GM19397 (cell line): ENCODE results near the gene FN3KRP.
A peak's percentile ranks its signal among the peaks of the same experiment; 100 is the strongest.

ENCODE experiments used
- ATAC-seq: cut with Tn5 transposase; IDR thresholded peaks from one replicate; pipeline ENCODE4 v1.9.1; 2021; ENCODE audit warnings: mild to moderate bottlenecking, moderate library complexity; ENCODE audit not compliant: unreplicated experiment

FN3KRP gene

GRCh38 chr17:82716203-82717010 is at the start of gene FN3KRP:
Gene FN3KRP (plus strand): TSS chr17:82716706. CDS start chr17:82716756, 50 bp downstream.
- peak; percentile 72 for ATAC-seq

GRCh38 chr17:82666931-82667667 is 49.4 kb upstream of the FN3KRP start:
- ATAC-seq: no peak

- no peak for ATAC-seq
These were observed 48.9 kb upstream of the FN3KRP start for GRCh38 chr17:82667668-82668000.

GRCh38 chr17:82668024-82668630 is 48.4 kb upstream of the FN3KRP start:
- no peak for ATAC-seq

GRCh38 chr17:82668631-82669099 is 47.8 kb upstream of the FN3KRP start:
- no peak for ATAC-seq

- ATAC-seq: no peak
These were observed 45.6 kb upstream of the FN3KRP start for GRCh38 chr17:82670661-82671450.

GRCh38 chr17:82674656-82675475 is 41.6 kb upstream of the FN3KRP start:
- no peak for ATAC-seq

GRCh38 chr17:82675476-82676245 is 40.8 kb upstream of the FN3KRP start:
- ATAC-seq: no peak

- no peak for ATAC-seq
These were observed 39.1 kb upstream of the FN3KRP start for GRCh38 chr17:82677353-82677925.

GRCh38 chr17:82678265-82678891 is 38.1 kb upstream of the FN3KRP start:
- no peak for ATAC-seq

- no peak for ATAC-seq
These were observed 36.7 kb upstream of the FN3KRP start for GRCh38 chr17:82679586-82680465.

- ATAC-seq: no peak
These were observed 35.0 kb upstream of the FN3KRP start for GRCh38 chr17:82681547-82681946.

- ATAC-seq: no peak
These were observed 33.0 kb upstream of the FN3KRP start for GRCh38 chr17:82683534-82683933.

- no peak for ATAC-seq
These were observed 32.2 kb upstream of the FN3KRP start for GRCh38 chr17:82684228-82684841.

- ATAC-seq: no peak
These were observed 31.2 kb upstream of the FN3KRP start for GRCh38 chr17:82685291-82685690.

- no peak for ATAC-seq
These were observed 29.9 kb upstream of the FN3KRP start for GRCh38 chr17:82686366-82687324.
